HCT116 (cell line): ENCODE results near the gene CNGA3. TPM values are rescaled to one million over a fixed set of nuclear protein-coding genes. Genes with fewer than 3 reads are reported as not detected.

Experiments
- ATAC-seq: fragments of 200-7000 bp; cut with Tn5 transposase; 2 replicates; pipeline ENCODE4 v1.9.1; 2020; ENCODE audit warnings: mild to moderate bottlenecking, moderate library complexity
- BruUV-seq: library from RNA; stranded (reverse); fragments of 400-500 nt; replicated peaks from 2 replicates; lab custom pipeline; 2021; lab: Mats Ljungman, UMichigan
- CTCF ChIA-PET: fragments of 300-600 bp; sonication (Branson Sonifier 250); formaldehyde crosslinking; loops from one replicate; lab custom pipeline; 2021; ENCODE audit warnings: antibody characterized with exemption; lab: Charles Lee
- POLR2A ChIA-PET: fragments of 300-600, 350-600 bp; sonication (Branson Sonifier 250); formaldehyde crosslinking; loops from one replicate; lab custom pipeline; 2021; ENCODE audit warnings: antibody characterized with exemption; lab: Charles Lee
- RAD21 ChIA-PET, 2 experiments: fragments of 300-600 bp; sonication (Branson Sonifier 250); formaldehyde crosslinking; loops; one replicate each; lab custom pipeline; 2023; ENCODE audit warnings: low total read pairs in 2 of 2; ENCODE audit not compliant: uncharacterized antibody in 2 of 2, unreplicated experiment in 2 of 2, low non-redundant PET in 1 of 2; lab: Charles Lee
- DNase-seq: peaks from one replicate; pipeline ENCODE4 v3.0.0-alpha.2; 2010; ENCODE audit warnings: low read depth, low spot score
- H2AFZ ChIP-seq: fragments of 200-600 bp; shearing (Covaris generic), sonication (generic); 2 replicates; pipeline ENCODE4 v1.6.1; 2017; ENCODE audit warnings: low read depth, mixed run types, mixed read lengths, antibody characterized with exemption, low read length; ENCODE audit not compliant: poor library complexity, severe bottlenecking
- H3K27ac ChIP-seq: 2 replicates; pipeline ENCODE4 v1.5.1; 2012; ENCODE audit warnings: low read depth, low read length
- H3K27me3 ChIP-seq: fragments of 200-600 bp; sonication (generic); 2 replicates; pipeline ENCODE4 v1.6.1; 2016; ENCODE audit warnings: mixed run types, low read length, mixed read lengths; ENCODE audit not compliant: insufficient read depth
- H3K36me3 ChIP-seq, 2 experiments: fragments of 200-500 bp in 1 of 2; fragments of 200-600 bp in 1 of 2; sonication (Bioruptor generic) in 1 of 2; sonication (generic) in 1 of 2; 2 replicates each; pipeline versions ENCODE4 v1.5.1 to v1.6.1; 2014 to 2016; ENCODE audit warnings: low read length in 2 of 2, inconsistent platforms in 1 of 2, mixed read lengths in 1 of 2, mixed run types in 1 of 2; ENCODE audit not compliant: insufficient read depth in 2 of 2, control insufficient read depth in 1 of 2
- H3K4me1 ChIP-seq, 2 experiments: fragments of 200-600 bp in 1 of 2; sonication (generic) in 1 of 2; 2 replicates each; pipeline versions ENCODE4 v1.5.1 to v1.6.1; 2012 to 2017; ENCODE audit warnings: low read length in 2 of 2, inconsistent platforms in 1 of 2, mild to moderate bottlenecking in 1 of 2, mixed read lengths in 1 of 2, mixed run types in 1 of 2, moderate library complexity in 1 of 2; ENCODE audit not compliant: insufficient read depth in 2 of 2, control insufficient read depth in 1 of 2
- H3K4me2 ChIP-seq: fragments of 200-600 bp; sonication (generic); 2 replicates; pipeline ENCODE4 v1.6.1; 2017; ENCODE audit warnings: mixed run types, low read length, mixed read lengths
- H3K4me3 ChIP-seq, 2 experiments: fragments of 200-600 bp in 1 of 2; sonication (generic) in 1 of 2; replicated peaks in 1 of 2; 2 replicates each; pipeline ENCODE4 v1.5.1; 2011 to 2016; ENCODE audit warnings: low read length in 2 of 2, control low read depth in 1 of 2, low read depth in 1 of 2, mild to moderate bottlenecking in 1 of 2, mixed read lengths in 1 of 2, mixed run types in 1 of 2
- H3K79me2 ChIP-seq: fragments of 200-600 bp; sonication (generic); 2 replicates; pipeline ENCODE4 v1.6.1; 2017; ENCODE audit warnings: mild to moderate bottlenecking, mixed run types, low read length, moderate library complexity, mixed read lengths; ENCODE audit not compliant: insufficient read depth
- H3K9ac ChIP-seq: fragments of 200-600 bp; sonication (generic); 2 replicates; pipeline ENCODE4 v1.6.1; 2016; ENCODE audit warnings: low read length, mixed read lengths
- H3K9me2 ChIP-seq: fragments of 200-600 bp; sonication (generic), shearing (Covaris generic); 2 replicates; pipeline ENCODE4 v1.6.1; 2017; ENCODE audit warnings: mixed run types, mild to moderate bottlenecking, moderate library complexity; ENCODE audit not compliant: insufficient read depth
- H3K9me3 ChIP-seq, 2 experiments: fragments of 200-500 bp in 1 of 2; fragments of 200-600 bp in 1 of 2; sonication (Bioruptor generic) in 1 of 2; sonication (generic) in 1 of 2; 2 replicates each; pipeline ENCODE4 v1.6.1; 2014 to 2017; ENCODE audit warnings: low read length in 2 of 2, mixed read lengths in 2 of 2, inconsistent platforms in 1 of 2, low read depth in 1 of 2, mild to moderate bottlenecking in 1 of 2, mixed run types in 1 of 2, moderate library complexity in 1 of 2; ENCODE audit not compliant: control insufficient read depth in 1 of 2, insufficient read depth in 1 of 2
- H4K20me1 ChIP-seq: fragments of 200-600 bp; sonication (generic), shearing (Covaris generic); 2 replicates; pipeline ENCODE4 v1.6.1; 2017; ENCODE audit warnings: mixed run types, mild to moderate bottlenecking, moderate library complexity; ENCODE audit not compliant: insufficient read depth
- ATF3 ChIP-seq: IDR thresholded peaks from 2 replicates; pipeline ENCODE4 v1.6.1; 2012
- CBX3 ChIP-seq: IDR thresholded peaks from 2 replicates; pipeline ENCODE4 v1.6.1; 2012; ENCODE audit warnings: low read depth
- CEBPB ChIP-seq: IDR thresholded peaks from 2 replicates; pipeline ENCODE4 v1.6.1; 2012; ENCODE audit warnings: low read depth
- EGR1 ChIP-seq: IDR thresholded peaks from 2 replicates; pipeline ENCODE4 v1.6.1; 2012; ENCODE audit warnings: low read depth
- ELF1 ChIP-seq: IDR thresholded peaks from 2 replicates; pipeline ENCODE4 v1.6.1; 2012; ENCODE audit warnings: low read depth, borderline replicate concordance
- EZH2 ChIP-seq: fragments of 200-600 bp; sonication (generic); IDR thresholded peaks from 2 replicates; pipeline ENCODE4 v1.6.1; 2017; ENCODE audit warnings: antibody characterized with exemption, mixed run types
- EZH2phosphoT487 ChIP-seq: fragments of 200-600 bp; IDR thresholded peaks from 2 replicates; pipeline ENCODE4 v1.6.1; 2018; ENCODE audit warnings: antibody characterized with exemption, borderline replicate concordance
- FOSL1 ChIP-seq: IDR thresholded peaks from 2 replicates; pipeline ENCODE4 v1.6.1; 2012; ENCODE audit warnings: low read depth
- JUND ChIP-seq: IDR thresholded peaks from 2 replicates; pipeline ENCODE4 v1.6.1; 2012
- MAX ChIP-seq: IDR thresholded peaks from 2 replicates; pipeline ENCODE4 v1.6.1; 2012
- POLR2A ChIP-seq: IDR thresholded peaks from 2 replicates; pipeline ENCODE4 v1.7.0; 2011; ENCODE audit warnings: borderline replicate concordance; ENCODE audit not compliant: insufficient read depth, insufficient read length; ENCODE audit errors: extremely low read depth
- POLR2AphosphoS5 ChIP-seq: IDR thresholded peaks from 2 replicates; pipeline ENCODE4 v1.6.1; 2011; ENCODE audit warnings: mild to moderate bottlenecking, low read depth, low read length, moderate library complexity
- REST ChIP-seq: IDR thresholded peaks from 2 replicates; pipeline ENCODE4 v1.6.1; 2012; ENCODE audit warnings: low read depth
- SIN3A ChIP-seq: IDR thresholded peaks from 2 replicates; pipeline ENCODE4 v1.6.1; 2012; ENCODE audit warnings: low read depth
- SP1 ChIP-seq: IDR thresholded peaks from 2 replicates; pipeline ENCODE4 v1.6.1; 2012; ENCODE audit warnings: low read depth
- SRF ChIP-seq: IDR thresholded peaks from 2 replicates; pipeline ENCODE4 v1.6.1; 2012; ENCODE audit warnings: low read depth
- YY1 ChIP-seq: IDR thresholded peaks from 2 replicates; pipeline ENCODE4 v1.6.1; 2011; ENCODE audit warnings: low read length, low read depth, moderate library complexity, mild to moderate bottlenecking; ENCODE audit not compliant: insufficient replicate concordance; ENCODE audit errors: extremely low read depth
- ZFX ChIP-seq: fragments of 450-650 bp; IDR thresholded peaks from 2 replicates; pipeline ENCODE4 v1.6.1; 2017
- intact Hi-C: fragments of 100-400 bp; cut with micrococcal nuclease; formaldehyde crosslinking; loops from 2 replicates; pipeline ENCODE4 v1.10.0; 2022
- total RNA-seq: library from RNA; stranded (reverse); gene quantifications from one replicate; pipeline ENCODE4 v1.2.1, GENCODE V29; 2021; ENCODE audit not compliant: unreplicated experiment
- TF ChIP-seq, protein P1 (sequence below): IDR thresholded peaks from 2 replicates; pipeline ENCODE4 v1.6.1; 2011; ENCODE audit warnings: mild to moderate bottlenecking, low read length, moderate library complexity; ENCODE audit not compliant: insufficient replicate concordance; ENCODE audit errors: extremely low read depth

The CNGA3 gene
- total RNA-seq, 1 experiment from 2014 or later, result not detected

DNA sequence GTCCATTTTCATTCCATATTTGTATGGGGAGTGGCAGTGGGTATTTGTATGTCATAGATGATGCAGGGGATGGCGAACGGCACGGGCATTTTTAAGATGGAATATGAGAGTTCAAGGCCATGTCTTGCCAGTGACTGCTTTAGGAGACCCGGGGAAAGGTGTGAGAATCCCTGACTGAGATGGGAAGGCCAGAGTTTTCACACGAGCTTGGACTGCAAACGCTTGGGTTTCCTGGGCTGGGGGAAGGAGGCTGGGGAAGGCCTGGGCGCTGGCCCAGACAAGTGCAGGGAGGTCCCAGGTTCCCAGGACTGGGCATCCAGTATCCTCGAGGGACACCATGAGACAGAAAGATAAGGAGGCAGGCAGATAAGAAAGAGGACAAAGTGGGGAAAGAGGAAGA, 35.2 kb downstream of the CNGA3 start:
- ATAC-seq (no peak), DNase-seq (no peak)
- Histone ChIP-seq H3K79me2 (no peaks in the 10 kb centered on the region), H3K27me3 (no peaks in the 10 kb centered on the region), H2AFZ (no peak overlapping the region), H3K9me3 (no peaks in the 10 kb centered on the region), H3K9me2 (no peaks in the 10 kb centered on the region), H3K27ac (no peak overlapping the region), H3K4me1 (0 out of 4 replicates have a peak, but pooled peaks cover 0 to 2% of the 10 kb centered on the region in 2 experiments), H3K4me3 (no peak overlapping the region), H3K36me3 (no peaks in the 10 kb centered on the region), H3K9ac (no peak overlapping the region), H3K4me2 (no peak overlapping the region), H4K20me1 (no peaks in the 10 kb centered on the region)
- ChIA-PET POLR2A (no interaction called here), RAD21 (no interaction called here), CTCF (no interaction called here)
- BruUV-seq, result no TSS peak
- no peak for TF ChIP-seq SRF
- TF ChIP-seq FOSL1, result no peak
- TF ChIP-seq EZH2, result no peak
- TF ChIP-seq REST, result no peak
- no peak for TF ChIP-seq CBX3
- no peak for TF ChIP-seq ZFX
- TF ChIP-seq MAX, result no peak
- TF ChIP-seq ELF1, result no peak
- no peak for TF ChIP-seq CEBPB
- TF ChIP-seq POLR2AphosphoS5, result no peak
- TF ChIP-seq, protein P1, sequence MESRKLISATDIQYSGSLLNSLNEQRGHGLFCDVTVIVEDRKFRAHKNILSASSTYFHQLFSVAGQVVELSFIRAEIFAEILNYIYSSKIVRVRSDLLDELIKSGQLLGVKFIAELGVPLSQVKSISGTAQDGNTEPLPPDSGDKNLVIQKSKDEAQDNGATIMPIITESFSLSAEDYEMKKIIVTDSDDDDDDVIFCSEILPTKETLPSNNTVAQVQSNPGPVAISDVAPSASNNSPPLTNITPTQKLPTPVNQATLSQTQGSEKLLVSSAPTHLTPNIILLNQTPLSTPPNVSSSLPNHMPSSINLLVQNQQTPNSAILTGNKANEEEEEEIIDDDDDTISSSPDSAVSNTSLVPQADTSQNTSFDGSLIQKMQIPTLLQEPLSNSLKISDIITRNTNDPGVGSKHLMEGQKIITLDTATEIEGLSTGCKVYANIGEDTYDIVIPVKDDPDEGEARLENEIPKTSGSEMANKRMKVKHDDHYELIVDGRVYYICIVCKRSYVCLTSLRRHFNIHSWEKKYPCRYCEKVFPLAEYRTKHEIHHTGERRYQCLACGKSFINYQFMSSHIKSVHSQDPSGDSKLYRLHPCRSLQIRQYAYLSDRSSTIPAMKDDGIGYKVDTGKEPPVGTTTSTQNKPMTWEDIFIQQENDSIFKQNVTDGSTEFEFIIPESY, result no peak
- no peak for TF ChIP-seq JUND
- no peak for TF ChIP-seq YY1
- TF ChIP-seq ATF3, result no peak
- TF ChIP-seq POLR2A, result no peak
- TF ChIP-seq SP1, result no peak
- TF ChIP-seq SIN3A, result no peak
- TF ChIP-seq EZH2phosphoT487, result no peak
- no peak for TF ChIP-seq EGR1
- intact Hi-C loops, result loop anchor here (10.0 kb wide), 1 partner anchor 607 kb away; no protein-coding TSS in a partner anchor
